ENCODE results near the gene ARMH2.
"Not testable (repeated sequence)": the region's sequence is repeated elsewhere in the genome, so short reads cannot be mapped to it uniquely, and the experiment has no call there.

ARMH2 gene

DNA sequence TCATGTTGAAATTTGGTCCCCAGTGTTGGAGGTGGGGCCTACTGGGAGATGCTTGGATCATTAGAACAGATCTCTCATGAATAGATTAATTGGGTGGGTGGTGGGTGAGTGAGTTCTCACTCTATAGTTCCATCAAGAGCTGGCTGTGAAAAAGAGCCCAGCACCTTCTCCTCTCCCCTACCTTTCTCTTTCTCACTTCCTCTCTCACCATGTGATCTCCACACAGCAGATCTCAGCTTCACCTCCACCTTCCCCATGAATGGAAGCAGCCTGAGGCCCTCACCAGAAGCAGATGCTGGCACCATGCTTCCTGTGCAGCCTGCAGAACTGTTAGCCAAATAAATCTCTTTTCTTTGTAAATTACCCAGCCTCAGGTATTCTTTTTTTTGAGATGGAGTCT lies 36.9 kb downstream of the ARMH2 start:
- DNase-seq, result no peak

DNA sequence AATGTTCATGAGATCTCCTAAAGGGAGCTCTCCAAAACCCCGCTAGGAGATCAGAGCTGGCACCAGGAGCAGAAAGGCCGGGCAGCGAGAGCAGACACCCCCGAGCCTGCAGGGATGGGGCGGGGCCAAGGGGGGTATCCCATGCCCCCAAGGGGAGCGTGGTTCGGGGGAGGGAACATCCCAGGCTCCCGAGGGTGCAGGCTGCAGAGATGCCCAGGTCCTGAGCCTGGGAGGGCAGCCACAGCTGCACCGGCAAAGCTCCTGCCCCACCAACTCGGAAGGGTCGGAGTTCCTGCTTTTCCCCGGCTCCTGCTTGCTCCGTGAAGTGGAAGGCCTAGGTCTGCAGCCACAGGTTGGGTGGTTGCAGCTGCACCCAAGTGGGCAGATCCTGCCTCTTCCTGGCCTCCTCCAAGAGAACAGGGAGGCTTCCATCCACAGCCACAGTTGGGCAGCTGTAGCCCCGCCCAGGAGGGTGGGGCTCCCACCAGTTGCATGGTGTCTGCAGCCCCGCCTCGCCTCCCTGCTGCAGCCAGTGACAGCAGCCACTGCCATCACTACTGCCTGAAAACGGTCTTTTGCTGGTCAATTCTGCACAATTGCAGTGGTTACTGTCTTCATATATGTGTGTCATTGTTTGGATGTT lies 37.4 kb downstream of the ARMH2 start:
- no peak for DNase-seq

DNA sequence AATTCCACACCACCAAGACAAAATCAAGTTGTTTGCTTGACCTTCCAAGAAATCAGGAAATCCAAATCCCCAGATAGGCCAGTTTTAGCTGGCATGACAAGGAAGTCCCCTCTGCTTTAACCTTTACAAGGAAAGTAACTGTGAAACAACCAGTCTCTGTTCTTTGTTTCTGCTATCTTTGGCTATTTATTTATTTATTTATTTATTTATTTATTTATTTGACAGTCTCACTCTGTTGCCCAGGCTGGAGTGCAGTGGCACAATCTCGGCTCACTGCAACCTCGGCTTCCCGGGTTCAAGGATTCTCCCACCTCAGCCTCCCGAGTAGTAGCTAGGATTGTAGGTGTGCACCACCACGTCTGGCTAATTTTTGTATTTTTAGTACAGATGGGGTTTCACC lies 38.5 kb downstream of the ARMH2 start:
- DNase-seq, result no peak

DNA sequence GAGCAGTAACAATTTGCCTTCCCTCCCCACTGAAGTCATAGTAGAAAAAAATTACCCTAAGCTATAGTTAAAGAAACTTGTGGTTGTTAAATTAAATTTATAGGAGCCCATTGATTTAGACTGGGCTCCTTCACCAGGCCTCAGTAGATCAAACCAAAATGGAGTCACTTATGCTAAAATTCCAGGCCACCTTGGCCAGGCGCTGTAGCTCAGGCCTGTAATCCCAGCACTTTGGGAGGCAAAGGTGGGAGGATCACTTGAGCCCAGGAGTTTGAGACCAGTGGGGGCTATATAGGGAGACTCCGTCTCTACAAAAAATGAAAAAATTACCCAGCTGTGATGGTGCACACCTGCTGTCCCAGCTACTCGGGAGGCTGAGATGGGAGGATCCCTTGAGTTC lies 39.0 kb downstream of the ARMH2 start:
- no peak for DNase-seq

DNA sequence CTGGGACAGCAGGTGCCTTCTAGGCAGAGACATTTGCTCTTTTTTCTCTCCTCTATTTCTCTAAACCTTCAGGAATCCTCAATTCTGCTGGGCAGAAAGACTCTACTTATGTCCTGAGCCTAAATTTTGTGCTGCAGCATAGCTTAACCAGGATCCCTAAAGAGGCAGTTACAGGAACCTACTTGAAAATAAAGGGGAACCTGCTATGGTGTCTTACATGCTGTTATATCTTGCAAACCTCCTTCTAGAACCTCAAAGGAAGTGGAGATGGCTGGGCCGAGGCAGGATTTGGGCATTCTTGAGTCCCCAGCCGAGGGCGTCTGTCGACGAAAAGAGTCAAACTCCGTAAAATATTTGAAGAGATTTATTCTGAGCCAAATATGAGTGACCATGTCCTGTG lies 41.1 kb downstream of the ARMH2 start:
- DNase-seq, result no peak

DNA sequence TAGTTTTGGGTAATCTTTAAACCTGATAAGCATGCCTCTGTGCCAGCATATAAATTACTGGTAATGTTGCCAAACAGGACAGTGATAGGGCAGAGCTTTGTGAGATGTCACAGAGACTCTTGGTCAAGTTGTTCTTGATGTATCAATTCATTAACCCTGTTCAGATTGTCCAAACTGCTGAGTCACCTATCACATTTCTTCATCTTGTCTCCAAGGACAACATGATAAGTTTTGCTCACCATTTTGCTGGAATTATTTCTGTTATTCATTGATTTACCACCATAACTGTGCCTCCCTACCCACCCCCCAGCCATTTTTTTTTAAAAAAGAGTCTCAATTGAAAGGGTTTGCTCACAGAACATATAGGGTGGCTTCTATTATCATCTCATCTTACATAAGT lies 43.4 kb downstream of the ARMH2 start:
- no peak for DNase-seq

DNA sequence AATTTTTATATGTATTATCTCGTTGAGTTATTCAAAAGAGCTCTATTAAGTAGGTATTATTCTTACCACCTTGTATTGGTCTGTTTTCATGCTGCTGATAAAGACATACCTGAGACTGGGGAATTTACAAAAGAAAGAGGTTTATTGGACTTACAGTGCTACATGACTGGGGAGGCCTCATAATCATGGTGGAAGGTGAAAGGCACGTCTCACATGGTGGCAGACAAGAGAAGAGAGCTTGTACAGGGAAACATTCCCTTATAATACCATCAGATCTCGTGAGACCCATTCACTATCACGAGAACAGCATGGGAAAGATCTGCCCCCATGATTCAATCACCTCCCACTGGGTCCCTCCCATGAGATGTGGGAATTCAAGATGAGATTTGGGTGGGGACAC lies 44.3 kb downstream of the ARMH2 start:
- DNase-seq, result not testable (repeated sequence)

DNA sequence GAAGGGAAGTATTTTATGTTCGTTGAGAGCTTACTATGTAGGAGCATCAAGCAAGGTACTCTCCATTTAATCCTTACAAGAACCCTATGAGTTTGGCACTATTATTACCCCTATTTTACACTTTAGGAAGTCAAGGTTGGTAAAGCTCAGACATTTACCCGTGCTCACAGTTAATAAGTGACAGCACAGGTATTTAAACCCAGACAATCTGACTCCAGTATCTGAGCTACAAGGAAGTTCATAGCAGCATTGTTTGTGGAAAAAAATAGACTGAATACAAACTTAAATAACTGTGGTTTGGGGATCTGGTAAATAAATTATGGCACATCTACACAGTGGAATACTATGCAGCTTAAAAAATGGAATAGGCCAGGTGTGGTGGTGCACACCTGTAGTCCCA lies 45.2 kb downstream of the ARMH2 start:
- no peak for DNase-seq

DNA sequence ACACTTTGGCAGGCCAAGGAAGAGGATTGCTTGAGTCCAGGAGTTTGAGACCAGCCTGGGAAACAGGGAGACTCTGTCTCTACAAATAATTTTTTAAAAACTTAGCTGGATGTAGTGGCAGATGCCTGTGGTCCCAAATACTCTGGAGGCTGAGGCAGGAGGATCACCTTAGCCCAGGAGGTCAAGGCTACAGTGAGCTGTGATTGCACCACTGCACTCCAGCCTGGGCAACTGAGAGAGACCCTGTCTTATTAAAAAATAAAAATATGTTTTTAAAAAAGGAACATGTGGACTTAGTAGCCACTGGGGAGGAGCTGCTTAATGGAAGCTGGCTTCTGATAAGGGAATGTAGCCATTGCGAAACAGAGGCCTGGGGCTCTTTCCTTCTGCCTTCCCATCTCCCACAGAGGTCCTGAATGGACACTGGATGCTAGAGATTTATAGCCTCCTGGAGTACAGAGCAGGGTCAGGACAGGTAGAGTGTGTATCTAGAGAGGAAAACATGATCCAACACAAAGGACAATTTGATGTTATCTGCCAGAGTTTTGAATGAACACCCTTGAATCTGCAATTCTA lies 45.7 kb downstream of the ARMH2 start:
- DNase-seq, result no peak

DNA sequence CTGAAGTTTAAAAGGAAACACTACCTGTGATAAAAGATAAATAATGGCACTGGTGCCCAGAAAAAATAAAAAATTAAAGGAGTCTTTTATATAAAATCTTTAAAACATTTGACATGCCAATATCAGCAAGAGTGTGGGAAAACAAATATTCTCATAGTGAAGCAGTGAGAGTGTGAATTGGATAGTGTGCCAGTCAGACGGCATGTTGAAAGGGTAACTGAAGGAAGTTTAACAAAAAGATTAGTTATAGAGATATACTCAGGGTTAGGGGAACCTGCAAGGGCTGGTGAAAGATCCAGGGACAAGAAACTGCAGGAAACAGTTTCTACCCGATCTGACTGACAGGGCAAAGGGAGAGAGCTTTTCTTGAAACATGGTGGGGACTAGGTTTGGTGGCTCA lies 46.2 kb downstream of the ARMH2 start:
- no peak for DNase-seq

DNA sequence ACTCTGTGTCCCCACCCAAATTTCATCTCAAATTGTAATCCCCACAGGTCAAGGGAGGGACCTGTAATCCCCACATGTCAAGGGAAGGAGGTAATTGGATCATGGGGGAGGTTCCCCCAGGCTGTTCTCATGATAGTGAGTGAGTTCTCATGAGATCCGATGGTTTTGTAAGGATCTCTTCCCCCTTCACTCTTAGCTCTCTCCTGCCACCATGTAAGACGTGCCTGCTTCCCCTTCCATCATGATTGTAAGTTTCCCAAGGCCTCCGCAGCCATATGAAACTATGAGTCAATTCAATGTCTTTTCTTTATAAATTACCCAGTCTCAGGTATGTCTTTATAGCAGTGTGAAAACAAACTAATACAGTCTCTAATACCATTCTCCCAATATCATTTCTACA lies 47.8 kb downstream of the ARMH2 start:
- not testable (repeated sequence) for DNase-seq

DNA sequence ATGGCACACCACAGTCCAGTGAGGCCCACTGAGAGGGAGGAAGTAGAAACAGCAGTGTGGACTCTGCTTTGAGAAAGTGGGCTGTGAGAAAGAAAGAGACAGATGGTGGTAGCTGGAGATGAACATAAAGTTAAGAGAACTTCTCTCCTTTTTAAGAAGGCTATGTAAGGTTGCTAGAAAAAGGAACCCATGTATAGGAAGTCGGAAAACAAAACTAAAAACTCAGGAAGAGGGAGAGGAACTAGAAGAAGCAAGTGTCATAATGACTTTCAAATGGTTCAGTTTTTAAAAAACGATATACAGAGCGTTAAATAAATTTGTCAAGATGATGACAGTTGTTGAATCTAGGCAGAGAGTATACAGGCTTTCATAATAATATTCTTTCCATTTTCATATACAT lies 49.4 kb downstream of the ARMH2 start:
- no peak for DNase-seq

Measured in activated CD8-positive, alpha-beta memory T cell treated with anti-CD3 and anti-CD28 coated beads, Interleukin-2, amount 50 U/mL, for 48 hours (primary cell).